ENCODE measurements around the gene MAP1LC3A.

Gene MAP1LC3A

DNA sequence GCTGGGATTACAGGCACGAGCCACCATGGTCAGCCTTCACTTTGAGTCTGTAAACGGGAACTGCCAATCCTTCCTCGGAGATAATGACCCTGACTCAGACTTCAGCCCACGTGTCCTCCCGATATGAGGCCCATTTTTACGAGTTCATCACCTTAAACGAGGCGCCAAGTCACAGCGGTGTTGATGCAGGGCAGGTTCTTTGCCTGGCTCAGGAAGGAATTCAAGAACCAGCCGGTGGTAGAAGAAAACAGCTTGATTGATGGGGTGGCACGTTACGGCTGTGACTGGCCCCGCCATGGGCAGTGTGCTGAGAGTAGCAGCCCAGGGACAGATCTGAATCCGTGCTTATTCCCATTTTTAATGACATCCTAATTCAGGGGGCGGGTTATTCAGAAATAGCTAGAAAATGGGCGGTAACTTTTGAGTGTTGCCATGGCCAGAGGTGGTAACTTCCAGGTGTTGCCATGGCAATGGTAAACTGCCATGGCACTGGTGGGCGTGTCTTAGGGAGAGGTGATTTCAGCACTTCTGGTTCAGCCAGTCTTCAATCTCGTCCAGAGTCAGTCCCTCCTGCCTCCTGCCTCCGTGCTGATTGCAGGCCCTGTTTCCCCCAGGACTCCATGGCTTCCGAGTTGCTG is 9.1 kb upstream of the MAP1LC3A start:
- DNase-seq (ENCODE audit: low spot score), result no peak

DNA sequence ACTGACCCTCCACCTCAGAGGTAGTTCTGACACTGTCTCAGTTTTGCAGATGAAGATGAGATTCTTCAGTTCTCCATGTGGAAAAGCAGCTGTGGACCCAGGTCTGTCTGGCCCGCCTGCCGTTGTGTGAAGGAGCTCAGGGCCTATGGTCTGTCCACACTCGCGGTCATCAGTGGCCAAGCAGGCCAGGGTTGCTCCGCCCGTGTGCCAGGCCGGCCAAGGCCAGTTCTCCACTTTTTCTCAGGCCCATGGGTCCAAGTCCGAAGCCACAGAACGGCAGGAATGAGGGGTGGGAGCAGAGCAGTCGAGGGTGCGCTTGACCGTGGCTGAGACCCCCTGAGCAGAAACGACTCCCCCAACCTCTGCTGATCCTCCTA is 8.6 kb upstream of the MAP1LC3A start:
- DNase-seq (ENCODE audit: low spot score), result no peak

DNA sequence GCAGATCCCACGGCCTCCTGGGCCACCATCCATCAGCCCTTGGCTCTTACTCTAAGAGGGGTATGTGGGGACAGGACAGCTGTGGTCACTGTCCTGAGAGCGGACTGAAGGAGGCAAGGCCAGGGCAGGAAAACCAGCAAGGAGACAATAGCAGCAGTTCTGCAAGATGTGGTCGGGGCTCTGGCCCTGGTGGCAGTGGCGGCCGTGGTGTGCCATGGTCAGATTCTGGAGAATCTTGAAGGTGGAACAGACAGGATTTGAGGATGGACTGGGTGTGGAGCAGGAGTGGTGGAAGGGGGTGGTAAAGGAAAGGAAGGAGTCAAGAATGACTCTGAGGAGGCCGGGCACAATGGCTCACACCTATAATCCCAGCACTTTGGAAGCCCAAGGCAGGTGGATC is 5.9 kb upstream of the MAP1LC3A start:
- no peak for DNase-seq (ENCODE audit: low spot score)

DNA sequence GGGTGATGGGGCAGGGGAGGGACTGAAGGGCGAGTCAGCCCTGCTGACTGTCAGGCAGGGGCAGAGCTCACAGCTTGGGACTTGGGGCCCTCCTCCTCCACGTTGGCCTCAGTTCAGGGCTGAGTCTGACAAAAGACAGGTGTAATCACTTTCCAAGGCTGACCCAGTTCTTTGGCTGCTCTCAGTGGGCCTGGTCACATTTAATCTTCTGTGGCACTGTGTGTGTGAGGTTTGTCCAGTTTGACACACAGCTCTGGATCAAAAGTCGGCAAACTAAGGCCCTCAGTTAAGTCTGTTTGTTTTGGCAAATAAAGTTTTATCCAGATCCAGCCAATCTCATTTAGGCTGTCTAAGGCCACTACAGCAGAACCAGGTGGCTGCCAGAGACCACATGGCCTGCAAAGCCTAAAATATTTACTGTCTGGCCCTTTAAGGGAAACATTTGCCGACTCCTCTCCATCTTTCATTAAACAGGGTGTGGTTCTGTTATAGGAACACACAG is 5.1 kb upstream of the MAP1LC3A start:
- no peak for DNase-seq (ENCODE audit: low spot score)

- DNase-seq (ENCODE audit: low spot score), result no peak
Measured at GRCh38 chr20:34557936-34558319, 590 bp upstream of the MAP1LC3A start.

GRCh38 chr20:34559311-34560140 is 1.0 kb downstream of the MAP1LC3A start:
- no peak for DNase-seq (ENCODE audit: low spot score)

DNA sequence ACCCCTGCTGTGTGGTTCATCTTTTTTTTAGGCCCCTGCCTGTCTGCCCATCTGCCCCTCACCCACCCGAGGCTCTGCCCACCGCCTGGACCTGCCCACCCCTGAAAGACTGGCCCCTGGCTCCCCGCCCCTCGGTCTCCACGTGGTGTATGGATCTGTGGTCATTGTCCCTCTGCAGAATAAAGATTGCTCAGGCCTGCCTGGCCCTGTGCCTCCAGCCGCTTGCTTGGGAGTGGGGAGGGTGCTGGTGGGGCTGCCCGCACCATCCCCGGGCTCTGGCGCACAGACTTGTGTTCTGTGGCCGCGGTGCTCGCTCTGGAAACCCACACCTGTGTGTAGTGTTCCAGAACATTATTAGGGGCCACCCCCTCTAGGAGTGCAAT is 1.6 kb downstream of the MAP1LC3A start:
- no peak for DNase-seq (ENCODE audit: low spot score)

- DNase-seq (ENCODE audit: low spot score), result no peak
Measured at GRCh38 chr20:34560614-34561013, 2.1 kb downstream of the MAP1LC3A start.

- DNase-seq (ENCODE audit: low spot score), result no peak
Measured at GRCh38 chr20:34561661-34562060, 3.1 kb downstream of the MAP1LC3A start.

- DNase-seq (ENCODE audit: low spot score), result no peak
Measured at GRCh38 chr20:34562641-34563040, 4.1 kb downstream of the MAP1LC3A start.

DNA sequence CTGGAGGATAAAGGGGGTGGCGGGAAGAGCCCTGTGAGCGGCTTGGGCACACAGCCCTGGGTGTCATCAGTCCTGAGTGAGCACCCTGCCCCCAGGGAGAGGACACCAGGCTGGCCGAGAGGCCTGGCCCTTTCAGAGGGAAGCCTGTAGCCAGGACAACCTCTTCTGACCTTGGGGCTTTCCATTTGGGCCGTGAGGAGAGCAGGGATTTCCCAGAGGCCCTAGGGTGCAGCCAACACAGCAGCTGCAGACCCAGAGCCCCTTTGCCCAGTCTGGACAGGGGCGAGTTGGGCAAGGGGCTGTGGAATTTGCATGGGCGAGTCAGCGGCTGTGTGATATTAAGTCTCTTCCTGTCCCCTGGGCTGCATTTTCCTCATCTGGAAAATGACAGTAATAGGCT is 6.3 kb downstream of the MAP1LC3A start:
- no peak for DNase-seq (ENCODE audit: low spot score)

DNA sequence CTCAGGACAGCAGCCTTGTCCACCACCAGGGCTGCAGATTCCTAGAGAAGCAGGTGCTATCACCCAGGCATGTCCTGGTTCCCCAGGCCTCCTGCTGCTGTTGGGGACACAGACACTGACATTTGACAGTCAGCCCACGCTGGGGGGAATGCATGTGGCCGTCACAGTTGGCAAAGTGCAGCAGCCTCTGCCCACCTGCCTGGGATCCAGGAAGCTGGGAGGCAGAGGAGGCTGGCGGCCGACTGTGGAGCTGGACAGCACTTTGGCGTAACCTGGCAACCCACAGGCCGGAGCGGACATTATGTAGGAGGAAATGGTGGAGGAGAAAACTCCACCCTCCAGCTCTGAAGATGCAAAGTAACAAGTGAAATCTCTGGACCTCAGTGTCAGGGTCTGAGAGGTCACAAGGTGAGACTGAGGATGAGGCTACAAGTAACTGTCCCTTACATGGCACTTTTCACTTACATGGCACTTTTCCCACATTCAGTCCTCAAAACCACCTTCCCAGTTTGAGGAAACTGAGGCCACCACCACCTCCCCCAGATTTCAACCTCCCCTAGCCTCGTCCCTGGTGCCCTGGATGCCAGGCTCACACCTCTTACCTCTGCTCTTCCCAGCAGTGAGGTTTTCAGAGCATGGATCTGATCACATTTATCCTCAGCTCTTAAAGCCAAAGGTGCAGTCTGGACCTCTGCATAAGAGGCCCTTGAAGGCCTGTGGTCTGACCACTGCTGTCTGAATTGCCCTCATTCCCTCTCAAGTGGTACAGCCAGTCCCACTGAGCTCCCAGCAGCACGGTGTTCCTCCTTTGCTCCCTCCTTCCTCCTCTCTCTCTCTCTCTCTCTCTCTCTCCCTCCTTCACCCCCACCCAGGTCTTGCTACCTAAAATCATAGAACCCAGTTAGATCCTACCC is 8.7 kb downstream of the MAP1LC3A start:
- no peak for DNase-seq (ENCODE audit: low spot score)

DNA sequence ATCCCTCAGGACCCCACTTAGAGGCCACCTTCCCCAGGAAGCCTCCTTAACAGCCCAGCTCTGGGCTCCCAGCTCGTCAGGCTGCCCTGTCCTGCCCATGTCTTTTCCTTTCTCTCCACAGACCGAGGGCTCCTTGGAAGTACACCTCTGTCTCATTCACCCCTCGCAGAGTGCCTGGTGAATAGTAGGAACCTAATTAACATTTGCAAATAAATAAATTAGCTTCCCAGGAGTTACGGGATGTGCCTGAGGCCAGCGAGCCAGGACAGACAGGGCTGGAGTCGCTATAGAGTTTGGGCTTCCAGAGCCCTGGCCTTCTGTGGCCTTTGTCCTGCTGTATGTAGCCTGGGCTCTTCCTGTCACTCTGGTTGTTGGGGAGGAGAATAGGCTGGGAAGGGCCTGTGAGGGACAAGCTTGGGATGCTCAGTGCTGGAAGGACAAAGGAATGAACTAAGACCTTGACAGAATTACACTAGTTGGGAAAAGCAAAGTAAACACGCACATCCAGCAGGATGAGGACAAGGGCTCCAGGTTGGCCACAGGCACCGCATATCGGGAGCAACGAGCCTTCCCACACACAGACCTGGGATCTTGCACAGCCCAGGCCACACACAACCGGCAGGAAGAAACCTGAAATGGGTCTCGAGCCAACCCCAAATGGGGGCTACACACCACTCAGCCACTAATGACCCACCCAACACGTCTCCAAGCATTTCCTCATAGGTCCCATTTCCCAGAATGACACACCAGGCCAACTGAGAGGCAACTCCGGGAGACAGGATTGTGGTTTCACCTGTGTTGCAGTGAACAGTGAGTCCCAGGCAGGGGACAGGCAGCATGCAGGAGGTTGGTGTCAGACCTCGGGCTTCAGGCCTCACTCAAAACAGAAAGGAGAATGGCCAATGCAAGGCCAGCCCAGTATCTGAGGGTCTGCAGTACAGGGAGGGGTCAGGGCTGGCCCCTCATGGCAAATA is 9.7 kb downstream of the MAP1LC3A start:
- DNase-seq (ENCODE audit: low spot score), result no peak

DNA sequence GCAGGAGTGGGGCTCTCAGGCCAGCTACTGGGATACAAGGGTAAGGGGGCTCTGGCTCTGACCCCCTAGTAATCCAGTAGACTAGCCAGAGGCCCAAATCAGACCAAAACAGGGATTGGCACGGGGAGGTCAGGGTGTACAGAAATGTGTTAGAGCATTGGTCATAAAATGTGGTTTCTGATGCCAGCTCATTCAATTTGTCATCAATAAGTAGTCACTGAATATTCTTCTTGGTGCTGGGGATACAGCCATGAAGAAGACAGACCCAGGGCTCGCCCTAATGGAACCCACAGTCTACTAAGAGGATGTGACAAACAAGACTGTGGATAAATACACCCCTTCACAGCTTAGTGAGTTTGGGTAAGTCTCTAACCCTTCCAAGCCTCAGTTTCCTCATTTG is 11.1 kb downstream of the MAP1LC3A start:
- no peak for DNase-seq (ENCODE audit: low spot score)

DNA sequence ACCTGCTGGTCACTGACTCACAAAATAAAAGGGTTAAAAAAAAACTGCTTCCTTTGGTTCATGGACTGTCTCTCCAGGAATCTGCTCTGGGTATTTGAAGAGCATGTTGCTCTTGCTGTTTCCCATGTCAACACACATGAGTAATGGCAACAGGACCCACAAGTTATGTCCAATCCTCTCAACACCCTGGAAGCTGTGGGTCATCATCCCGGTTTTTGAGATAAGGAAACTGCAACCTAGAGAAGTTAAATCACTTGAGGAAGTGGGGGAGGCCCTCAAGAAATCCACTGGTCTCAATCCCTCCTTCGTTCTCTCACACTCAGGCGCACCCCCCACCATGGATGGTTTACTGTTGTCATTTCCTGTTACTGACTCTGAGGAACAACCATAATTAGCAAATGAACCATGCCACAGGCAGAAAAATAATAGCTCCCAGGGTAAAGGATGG is 12.4 kb downstream of the MAP1LC3A start:
- DNase-seq (ENCODE audit: low spot score), result no peak

- no peak for DNase-seq (ENCODE audit: low spot score)
Measured at GRCh38 chr20:34571753-34572152, 13.2 kb downstream of the MAP1LC3A start.

- DNase-seq (ENCODE audit: low spot score), result no peak
Measured at GRCh38 chr20:34573541-34574300, 15.2 kb downstream of the MAP1LC3A start.

GRCh38 chr20:34574426-34574825 is 15.9 kb downstream of the MAP1LC3A start:
- no peak for DNase-seq (ENCODE audit: low spot score)

DNA sequence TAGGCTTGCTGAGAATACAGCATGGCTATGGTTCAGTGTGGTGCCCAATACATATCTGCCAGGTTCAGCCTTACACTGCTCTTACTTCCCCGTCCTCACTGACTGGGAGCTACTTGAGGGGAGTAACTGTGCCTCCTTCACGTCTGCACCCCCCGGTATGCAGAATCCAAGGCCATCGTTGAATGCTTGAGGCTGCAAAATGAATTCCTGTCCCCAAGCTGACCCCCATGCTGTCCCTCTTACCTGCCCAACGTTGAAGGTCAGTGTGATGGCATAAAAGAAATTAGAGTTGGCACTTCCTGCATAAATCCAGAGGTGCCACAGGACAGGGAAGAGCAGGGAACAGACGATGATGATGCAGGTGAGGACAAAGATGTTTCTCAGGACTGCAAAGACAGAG is 16.3 kb downstream of the MAP1LC3A start:
- no peak for DNase-seq (ENCODE audit: low spot score)

- no peak for DNase-seq (ENCODE audit: low spot score)
Measured at GRCh38 chr20:34575271-34575670, 16.8 kb downstream of the MAP1LC3A start.

DNA sequence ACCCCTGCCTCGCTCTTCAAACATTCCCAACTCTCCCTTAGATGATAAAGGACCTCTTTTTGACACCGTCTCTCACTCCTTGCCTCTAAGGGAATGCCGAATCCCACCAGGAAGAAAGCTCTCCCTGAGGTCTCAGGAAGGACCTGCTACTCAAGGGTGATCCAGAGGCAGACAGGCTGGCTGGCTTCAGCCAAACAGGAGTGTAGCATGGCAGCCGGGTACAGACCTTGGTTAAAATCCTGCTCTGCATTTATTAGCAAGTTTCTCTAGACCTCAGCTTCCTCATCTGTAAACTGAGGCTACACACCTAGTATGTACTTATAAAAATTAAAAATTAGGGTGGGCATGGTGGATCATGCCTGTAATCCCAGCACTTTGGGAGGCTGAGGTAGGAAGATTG is 17.2 kb downstream of the MAP1LC3A start:
- no peak for DNase-seq (ENCODE audit: low spot score)

All from CD4-positive, alpha-beta T cell treated with Interleukin-2 at 100 ng/mL for 4 hours (primary cell).